GM19438 (cell line): ENCODE measurements around the gene NR1D2.

Experiments
- ATAC-seq: cut with Tn5 transposase; IDR thresholded peaks from one replicate; pipeline ENCODE4 v1.9.1; 2021; ENCODE audit warnings: low read depth; ENCODE audit not compliant: unreplicated experiment

NR1D2 gene

DNA sequence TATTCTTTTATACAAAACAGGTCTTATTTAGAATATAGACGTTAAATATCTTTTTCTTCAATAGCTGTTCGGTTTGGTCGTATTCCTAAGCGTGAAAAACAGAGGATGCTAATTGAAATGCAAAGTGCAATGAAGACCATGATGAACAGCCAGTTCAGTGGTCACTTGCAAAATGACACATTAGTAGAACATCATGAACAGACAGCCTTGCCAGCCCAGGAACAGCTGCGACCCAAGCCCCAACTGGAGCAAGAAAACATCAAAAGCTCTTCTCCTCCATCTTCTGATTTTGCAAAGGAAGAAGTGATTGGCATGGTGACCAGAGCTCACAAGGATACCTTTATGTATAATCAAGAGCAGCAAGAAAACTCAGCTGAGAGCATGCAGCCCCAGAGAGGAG, 16.8 kb downstream of the NR1D2 start:
- no peak for ATAC-seq

DNA sequence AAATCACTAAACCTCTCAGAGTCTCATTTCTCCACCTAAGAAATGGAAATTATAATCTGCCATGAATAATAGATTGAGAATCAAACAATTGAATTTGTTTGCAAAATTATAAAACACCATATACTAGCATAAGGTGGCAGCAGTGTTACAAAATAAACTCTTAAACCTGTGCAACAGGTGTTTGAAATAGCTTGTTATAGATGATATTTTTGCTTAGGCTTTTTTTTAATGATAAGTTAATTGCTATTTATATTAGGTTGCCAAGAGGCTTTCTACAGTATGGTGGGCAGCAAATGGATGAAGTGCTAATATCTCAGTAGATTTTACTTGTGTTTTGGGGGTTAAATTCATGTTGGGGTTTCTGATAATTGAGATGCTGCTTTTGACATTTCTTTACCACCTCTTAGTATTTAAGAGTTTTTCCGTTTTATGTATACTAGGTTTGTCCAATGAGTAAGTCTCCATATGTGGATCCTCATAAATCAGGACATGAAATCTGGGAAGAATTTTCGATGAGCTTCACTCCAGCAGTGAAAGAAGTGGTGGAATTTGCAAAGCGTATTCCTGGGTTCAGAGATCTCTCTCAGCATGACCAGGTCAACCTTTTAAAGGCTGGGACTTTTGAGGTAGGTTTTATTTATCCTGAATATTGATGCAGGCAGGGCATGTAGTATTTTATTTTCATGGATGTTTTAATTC, 19.6 kb downstream of the NR1D2 start:
- no peak for ATAC-seq

DNA sequence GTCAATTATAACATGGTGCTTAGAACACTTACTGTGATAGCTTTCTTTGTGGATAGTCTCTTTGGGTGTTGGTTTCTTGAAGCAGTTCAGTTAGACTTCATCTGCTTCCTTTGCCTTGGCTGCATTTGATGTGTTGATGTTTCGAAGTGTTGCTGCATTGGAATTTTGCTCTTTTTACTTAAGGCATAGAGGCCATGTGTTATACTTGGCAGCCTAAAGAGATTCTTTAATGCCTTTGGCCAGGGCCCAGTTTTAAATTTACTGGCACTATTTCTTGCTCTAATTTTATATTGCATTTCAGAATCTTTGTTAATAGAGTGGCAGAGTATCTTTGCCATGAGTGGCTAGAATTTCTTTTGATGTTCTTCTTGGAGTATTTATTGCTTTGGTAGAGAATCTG, 21.2 kb downstream of the NR1D2 start:
- ATAC-seq: no peak

DNA sequence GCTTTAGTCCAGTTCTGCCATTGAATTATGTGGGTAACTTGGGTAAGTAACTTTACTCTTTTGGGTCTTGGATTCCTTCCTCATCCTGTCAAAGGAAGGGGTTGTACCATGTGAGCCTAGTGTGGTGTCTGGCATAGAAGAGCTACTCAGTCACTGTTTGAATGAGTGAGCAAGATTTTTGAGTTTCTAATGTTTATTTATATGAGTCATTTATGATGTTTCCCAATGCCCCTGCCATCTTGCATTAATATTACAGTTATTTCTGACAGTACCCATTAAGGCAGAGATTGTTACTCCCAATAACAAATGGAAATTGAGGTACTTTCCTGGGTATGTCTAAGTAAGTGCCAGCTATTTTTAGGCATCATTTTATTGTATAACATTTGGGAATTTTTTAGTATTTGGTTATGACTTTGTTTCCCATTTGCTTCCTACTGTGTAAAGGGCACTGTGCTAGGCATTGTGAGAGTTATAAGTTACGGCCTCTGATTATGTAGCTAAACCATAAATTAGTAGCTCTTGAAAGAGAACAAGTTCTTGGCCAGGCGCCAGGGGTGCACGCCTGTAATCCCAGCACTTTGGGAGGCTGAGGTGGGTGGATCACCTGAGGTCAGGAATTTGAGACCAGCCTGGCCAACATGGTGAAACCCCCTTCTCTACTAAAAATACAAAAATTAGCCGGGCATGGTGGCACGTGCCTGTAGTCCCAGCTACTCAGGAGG, 23.5 kb downstream of the NR1D2 start:
- no peak for ATAC-seq

DNA sequence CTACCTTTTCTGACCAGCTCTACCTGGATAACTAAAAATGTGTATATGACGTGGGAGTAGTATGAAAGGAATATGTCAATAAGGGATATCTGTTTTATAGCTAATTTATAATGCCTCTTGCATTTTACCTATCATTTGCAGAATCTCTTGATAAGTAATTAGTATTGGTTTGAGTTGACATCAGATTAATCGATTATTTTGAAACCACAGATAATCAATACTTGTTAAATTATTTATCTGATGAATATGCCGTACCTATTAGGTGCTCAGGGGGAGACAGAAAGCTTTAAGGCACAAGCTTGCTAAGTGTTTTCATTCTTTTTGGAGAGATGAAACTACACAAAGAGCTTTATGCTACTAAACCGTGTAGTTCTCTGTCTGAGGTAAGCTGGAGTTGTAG, 24.3 kb downstream of the NR1D2 start:
- no peak for ATAC-seq

DNA sequence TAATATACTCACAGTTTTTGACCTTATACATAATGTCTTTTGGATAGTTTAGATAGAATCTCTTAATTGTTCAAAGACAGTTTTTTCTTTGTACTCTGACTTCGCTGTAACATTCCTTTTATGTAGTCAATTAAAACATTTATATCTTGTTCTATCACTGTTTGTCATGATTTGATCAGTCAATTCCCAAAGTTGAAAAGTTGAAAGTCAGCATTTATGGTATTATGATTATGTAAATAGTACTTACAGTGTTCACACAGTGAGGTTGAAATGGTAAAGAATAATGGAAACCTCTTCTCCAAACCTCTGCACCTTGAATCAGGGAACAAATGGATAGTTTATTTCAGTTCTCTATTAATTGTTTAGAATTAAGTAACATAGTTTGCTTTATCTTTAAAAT, 26.6 kb downstream of the NR1D2 start:
- ATAC-seq: no peak

DNA sequence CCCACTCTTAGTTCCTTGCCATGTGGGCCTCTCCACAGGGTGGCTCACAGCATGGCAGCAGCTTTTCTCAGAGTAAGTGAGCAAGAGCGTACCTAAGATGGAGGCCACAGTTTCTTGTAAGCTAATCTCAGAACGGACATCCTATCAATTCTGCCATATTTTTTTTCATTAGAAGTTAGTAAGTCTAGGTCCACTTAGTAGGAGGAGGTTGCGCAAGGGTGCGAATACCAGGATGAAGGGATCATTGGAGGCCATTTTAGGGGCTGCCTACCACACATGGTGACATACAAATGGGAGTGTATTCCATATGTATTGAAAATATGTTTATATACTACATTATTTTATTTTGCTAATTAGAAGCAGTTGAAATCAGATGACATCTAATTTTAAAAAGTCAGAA, 31.5 kb downstream of the NR1D2 start:
- ATAC-seq: no peak

DNA sequence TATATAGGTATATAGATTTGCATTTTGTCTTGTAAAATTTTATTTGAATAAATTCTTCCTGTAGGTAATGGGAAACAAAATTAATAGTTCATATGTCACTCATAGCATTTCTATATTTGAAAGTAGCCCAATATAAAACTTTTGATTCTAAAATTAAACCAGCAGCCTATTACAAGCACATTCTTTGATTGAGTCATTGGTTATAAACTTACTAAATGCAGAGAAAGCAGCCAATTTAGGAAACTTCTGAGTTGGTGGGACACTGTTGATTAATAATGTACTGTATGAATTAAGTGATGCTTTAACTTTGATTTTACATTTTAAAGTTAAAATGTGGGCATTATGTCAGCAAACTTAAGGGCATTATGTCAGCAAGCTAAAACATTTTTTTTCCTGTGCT, 34.5 kb downstream of the NR1D2 start:
- ATAC-seq: no peak

DNA sequence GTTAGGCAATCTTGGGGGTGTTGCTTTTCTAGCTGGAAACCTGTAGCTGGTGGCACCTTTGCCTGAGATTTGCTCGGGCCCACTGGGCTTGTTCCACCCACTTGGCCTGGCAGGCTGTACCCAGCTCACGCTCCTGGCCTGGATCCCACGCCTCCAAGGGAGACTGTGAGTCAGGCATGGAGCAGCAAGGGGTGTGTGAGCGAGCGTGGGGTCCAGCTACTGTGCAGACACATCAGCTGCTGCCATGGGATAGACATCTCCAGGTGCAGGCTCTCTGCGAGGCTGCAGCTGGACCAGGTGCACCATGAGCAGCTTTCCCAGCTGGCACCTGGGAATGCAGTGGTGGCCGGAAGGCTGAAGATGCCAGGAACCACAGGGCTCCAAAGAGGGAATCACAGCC, 36.0 kb downstream of the NR1D2 start:
- no peak for ATAC-seq

DNA sequence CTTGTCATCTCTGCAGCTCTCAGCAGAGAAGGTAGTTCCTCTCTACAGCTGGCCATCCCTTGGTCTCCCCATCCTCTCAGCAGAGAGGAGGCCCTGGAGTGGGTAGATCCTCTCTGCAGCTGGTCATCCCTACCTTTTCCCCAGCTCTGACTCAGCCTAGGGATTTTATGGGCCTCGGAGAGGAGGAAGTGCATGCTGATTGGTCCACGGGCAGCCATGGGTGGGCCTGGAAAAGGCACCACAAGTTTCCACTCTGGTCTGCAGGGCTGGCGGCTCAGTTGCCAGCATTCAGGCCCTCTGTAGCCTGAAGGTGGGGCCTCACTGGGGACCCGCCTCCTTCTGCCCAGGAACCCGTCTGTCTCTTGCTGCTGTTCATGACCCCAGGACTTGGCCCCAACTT, 36.9 kb downstream of the NR1D2 start:
- ATAC-seq: no peak

DNA sequence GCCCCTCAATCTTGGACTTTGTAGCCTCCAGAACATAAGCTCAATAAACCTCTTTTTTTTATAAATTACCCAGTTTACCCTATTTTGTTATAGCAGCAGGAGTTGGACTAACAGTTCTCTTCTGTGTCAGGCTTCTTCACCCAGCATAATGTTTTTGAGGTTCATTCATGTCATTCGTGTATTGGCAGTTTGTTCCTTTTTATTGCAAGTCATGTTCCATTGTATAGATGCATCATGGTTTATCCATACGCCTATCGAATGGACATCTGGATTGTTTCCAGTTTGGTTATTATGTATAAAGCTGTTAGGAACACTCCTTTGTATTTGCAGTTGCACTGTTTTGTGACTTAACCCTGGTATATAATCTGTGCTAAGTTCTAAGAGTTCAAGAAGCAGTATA, 39.8 kb downstream of the NR1D2 start:
- ATAC-seq: no peak

DNA sequence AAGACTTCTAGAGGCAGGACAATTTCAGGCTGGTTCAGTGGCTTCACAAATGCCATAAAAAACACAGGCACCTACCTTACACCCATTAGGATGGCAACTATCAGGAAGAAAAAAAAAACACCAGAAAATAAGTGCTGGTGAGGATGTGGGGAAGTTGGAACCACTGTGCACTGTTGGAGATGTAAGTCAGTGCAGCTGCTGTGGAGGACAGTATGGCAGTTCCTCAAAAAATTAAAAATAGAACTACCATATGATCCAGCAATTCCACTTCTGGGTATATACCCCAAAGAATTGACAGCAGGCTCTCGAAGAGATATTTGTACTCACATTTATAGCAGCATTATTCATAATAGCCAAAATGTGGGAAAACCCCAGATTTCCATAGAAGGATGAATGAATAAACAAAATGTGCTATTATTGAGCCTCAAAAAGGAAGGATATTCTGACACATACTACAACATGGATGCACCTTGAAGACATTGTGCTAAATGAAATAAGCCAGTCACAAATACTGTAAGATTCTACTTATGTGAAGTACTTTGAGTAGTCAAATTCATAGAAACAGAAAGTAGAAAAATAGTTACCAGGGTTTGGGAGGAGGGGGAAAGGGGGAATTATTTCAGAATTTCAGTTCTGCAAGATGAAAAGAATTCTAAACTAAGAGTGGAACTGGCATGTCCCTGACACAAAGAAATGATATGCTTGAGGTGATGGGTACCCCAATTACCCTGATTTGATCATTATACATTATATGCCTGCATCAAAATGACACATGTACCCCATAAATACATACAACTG, 40.9 kb downstream of the NR1D2 start:
- no peak for ATAC-seq

DNA sequence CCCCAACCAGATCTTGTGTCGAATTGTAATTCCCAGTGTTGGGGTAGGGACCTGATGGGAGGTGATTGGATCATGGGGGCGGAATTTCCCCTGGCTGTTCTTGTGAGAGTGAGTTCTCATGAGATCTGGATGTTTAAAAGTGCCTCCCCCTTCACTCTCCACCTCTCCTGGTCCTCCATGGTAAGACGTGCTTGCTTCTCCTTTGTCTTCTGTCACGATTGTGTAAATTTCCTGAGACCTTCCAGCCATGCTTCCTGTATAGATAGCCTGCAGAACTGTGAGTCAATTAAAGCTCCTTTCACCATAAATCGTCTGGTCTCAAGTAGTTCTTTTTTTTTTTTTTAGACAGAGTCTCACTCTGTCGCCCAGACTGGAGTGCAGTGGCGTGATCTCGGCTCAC, 42.3 kb downstream of the NR1D2 start:
- ATAC-seq: no peak

DNA sequence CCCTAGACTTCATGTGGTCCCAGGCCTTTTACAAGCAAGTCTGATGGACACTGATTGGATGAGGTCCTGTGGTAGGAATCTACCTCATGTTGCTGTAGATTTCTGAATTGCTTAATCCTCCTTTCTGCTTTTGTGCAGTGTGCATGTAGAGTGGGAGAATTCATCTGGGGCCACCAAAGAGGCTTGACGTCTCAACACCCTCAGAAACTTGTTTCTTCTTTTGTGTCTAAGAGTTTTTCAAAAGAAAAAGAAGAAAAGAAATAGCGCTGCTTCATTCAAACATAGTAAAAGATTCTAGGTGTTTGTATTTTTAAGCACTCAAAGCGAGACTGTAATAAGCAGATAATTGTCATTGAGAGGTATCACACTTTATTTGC, 46.2 kb downstream of the NR1D2 start:
- ATAC-seq: no peak

DNA sequence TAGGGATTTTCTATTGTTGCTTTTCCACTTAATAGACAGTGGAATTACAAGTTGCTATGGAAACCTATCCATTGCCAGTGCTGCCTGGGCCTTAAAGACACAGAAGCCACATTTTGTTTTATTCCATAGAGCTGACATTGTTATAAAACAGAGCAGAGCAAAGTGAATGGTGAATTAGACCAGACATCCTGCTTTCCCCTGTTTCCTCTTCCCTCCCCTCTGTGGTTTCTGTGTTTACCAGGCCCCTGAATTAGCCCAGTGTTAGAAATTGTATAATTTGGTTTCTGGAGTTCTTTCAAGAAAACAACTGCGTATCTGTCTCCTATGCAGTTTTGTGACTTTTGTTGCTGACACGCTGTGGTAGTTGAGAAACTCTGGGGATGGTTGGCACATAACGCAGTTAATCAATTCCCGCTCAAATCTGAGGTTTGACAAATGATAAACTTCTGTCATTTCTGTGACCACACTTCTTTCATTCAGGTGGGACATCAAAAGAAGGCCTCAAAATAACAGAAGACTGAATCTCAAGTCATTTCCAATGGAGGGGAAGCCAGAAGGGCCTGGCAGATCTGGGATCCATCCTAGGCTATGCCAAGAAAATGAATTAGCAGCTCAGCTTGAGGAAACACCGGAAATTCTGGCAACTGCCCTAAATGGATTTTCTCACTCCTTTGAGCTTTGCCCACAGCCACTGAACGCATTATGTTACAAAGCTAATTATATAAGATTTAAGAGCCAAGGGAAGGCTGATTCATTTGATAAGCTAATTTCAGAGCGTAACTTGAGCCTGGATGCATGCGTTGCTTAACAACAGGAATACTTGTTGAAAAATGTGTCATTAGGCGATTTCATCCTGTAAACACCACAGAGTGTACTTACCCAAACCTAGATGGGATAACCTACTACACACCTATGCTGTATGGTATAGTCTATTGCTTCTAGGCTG, 46.9 kb downstream of the NR1D2 start:
- ATAC-seq: no peak

DNA sequence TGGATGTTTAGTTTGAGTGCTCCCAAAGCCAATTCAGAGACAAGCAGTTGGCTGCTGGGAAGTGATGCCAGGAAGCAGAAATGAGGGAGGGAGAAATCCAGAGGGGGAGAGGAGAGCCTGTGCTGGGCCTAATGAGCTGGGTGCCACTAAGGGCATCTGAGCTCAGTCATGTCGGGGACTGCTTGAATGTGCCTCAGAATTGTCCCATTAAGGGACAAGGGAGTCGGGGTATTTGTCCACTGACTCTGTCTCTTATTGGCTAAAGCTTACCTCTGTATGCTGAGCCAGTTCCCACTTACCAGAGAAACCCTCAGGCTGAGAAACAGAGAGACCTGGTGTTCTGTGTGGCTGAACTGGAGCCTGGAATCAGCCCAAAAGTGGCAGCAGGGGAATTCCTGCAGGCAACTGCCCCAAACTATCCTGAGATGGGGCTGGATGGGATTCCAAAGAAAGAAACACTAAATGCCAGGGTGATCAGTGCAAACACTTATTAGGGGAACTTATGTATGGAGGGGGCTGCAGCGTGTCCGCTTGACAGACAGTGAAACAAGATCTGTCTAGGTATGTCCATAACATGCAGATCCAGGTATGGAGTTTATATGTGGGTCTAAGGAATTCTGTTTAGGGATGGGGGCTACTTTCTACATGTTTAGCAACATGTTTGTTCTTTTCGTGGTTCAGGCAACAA, 48.6 kb downstream of the NR1D2 start:
- ATAC-seq: no peak

DNA sequence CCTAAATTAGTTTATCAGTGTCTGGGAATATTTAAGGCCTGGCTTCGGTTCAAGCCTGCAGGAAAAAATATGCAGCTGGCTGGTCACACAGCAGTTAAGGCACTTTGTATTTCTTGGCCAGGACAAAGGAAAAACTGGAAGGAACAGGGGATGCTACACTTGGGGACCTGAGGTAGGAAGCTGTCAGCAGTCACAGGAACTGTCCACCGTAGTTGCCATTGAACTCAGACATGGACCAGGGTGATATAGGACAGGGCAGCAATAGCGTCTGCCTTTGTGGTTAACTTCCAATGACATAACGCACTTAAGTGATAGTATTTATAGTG, 49.1 kb downstream of the NR1D2 start:
- no peak for ATAC-seq

DNA sequence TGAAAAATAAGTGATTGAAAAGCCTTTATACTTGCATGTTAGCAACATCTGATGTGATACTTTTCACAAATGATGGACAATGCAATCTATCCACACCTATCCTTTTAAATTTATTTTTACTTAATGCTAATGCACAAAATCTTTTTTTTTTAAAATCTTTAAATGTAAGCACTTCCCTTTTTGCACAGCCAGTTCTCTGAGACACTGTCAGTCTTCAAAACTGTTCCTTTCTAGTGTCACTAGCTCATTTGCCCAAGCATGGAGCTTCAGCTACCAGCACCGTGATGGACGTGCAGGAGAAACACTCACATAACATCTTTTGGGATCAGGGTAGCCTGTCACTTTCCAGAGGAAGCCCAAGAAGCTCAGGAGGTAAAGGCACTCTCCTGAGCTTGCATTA, 50.1 kb downstream of the NR1D2 start:
- no peak for ATAC-seq

DNA sequence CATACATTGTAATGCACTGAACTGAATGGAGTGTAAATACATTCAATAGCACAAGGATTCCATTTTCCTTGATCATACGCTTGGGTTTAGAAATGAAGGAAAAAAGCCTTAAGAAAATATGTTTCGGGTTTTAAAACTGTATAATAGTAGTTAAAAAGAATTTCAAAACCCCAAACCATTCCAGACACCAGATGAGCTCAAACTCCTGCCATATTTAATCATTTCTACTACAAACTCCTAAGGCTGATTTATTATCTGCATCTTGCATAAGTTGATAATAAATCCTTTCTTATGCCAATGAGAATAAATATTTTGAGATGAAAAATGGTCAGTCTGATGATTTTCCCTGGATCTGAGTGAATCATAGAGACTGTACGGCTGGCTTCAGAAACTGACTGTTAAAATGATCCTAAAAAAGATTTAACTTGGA, 51.0 kb downstream of the NR1D2 start:
- no peak for ATAC-seq

DNA sequence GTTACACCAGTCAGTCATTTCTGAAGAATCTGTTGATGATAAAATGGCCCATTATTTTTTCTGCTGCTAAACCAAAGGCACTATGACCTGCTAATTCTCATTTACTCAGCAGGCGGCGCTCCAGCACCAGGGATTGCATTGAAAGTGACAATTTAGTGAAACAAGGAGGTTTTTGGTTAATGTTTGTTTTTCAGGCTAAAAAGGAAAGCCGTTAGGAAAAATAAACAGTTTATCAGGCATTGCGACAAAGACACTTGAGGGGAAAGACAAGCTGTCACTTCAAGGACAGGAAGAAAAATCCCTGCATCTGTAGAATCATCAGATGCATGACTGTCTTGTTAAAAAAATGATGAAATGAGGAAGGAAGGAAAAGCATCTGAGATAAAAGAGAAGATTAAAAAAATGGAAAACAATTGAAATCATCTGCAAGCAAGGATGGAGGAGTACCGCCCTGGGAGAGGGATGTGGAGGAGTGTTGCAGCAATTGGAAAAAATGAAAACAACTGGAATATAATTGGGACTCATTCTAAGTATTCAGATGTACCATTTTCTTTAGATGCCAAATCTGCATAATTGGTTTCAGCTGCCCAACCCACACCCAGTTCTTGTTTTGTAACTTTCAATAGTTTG, 54.0 kb downstream of the NR1D2 start:
- ATAC-seq: no peak
